HG03103 (cell line): ENCODE results near the gene SH3GL2.

Experiments
- ATAC-seq: cut with Tn5 transposase; IDR thresholded peaks from one replicate; pipeline ENCODE4 v1.9.1; 2021; ENCODE audit warnings: low read depth; ENCODE audit not compliant: unreplicated experiment

SH3GL2 gene

GRCh38 chr9:17799369-17799768, 220.5 kb downstream of the SH3GL2 start:
- ATAC-seq: no peak

- no peak for ATAC-seq
Observed at GRCh38 chr9:17800418-17800817, 221.6 kb downstream of the SH3GL2 start.

GRCh38 chr9:17802249-17802857, 223.5 kb downstream of the SH3GL2 start:
- no peak for ATAC-seq

DNA sequence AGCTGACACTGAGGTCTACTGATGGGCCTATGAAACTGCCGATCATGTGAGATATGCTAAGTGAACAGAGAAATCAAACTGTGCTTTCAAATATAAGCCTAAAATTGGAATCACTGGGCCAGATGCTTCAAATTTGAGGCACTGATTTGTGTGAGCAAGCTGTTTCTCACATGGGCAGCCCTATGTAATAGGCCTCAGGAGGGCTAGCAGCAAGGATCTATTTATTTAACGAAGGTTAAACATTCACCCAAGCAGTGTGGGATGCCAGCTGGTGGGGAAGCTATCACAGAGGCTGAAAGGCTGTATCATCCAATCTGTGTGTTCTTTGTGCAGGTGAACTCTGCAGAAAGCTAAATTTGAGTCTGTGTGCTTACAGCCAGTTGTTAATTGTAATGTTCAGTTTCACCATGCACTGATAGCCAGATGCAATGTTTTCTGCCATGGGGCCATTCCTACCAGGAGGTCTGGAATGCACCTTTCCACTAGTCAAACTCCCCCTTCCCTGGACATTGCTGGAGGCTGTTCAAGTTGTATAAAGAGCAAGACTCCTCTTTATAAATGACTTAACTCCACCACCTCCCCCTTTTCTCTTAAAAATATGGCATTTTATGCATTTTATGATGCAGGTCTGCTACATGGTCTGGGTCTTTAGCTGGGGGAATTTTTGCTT, 228.9 kb downstream of the SH3GL2 start:
- no peak for ATAC-seq

GRCh38 chr9:17810317-17810716, 231.5 kb downstream of the SH3GL2 start:
- no peak for ATAC-seq

DNA sequence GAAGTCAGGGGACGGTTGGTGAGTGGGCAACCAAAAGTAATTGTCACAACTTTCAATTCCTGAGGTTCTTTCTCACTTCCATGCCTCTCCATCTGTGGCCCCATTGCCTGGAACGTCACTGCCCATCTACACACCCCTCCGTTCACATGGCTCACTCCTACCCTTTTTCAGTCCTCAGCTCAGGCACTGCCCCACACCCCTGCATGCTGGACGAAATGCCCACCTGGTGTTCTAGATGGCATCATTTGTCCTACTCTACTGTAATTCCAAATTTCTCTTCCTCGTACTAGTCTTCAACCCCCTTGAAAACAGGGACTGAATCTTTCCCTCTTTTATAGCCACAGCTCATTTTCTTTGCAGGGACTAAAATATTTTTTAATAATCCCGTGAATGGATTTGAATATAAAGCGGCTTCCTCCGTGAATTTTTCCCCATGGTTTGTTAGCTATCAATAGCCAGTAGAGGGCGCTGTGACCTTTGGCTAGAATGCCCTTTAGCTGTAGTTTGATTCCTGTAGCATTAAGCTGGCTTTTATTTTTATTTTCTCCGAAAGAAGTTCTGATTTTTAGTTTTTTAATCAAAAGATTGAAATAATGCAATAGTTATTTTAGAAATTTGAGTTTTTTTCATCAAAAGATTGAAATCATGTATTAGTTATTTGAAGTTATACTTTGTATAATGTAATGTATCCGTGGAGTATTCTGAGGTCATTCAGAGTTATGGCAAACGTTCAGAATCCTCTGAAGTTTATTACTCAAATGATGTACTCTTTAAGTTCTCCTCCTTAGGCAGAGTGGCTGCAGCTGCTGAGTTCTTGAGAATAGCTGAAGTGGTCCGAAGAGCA, 232.1 kb downstream of the SH3GL2 start:
- ATAC-seq: peak; percentile 64

GRCh38 chr9:17813798-17814197, 234.9 kb downstream of the SH3GL2 start:
- ATAC-seq: no peak

DNA sequence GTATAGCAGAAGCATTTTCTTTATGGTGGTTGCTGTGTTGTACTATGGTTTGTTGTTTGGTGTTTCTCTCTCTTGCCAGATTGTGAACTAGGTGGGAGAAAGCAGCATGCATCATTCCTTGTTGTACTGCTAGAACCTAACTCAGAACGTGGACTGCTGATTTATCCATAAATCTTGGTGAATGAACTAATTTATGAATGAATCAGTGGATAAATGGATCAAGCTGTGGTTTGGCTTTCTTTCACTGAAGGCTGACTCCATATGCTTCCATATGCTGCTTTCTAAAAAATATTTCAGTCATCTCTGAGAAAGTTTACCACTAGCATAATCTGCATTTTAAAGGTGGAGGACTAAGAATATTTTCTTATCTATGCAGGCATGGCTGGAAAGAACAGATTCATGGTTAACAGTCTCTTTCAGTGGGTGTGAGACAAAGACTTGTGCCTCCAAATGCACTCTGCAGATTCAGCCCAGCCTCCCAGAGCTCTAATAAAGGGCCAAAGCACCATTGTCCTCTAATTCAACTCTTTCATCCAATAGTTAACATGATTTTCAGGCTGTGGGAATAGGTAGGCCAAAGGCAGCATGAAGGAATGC, 237.7 kb downstream of the SH3GL2 start:
- ATAC-seq: no peak

- no peak for ATAC-seq
Observed at GRCh38 chr9:17824191-17824590, 245.3 kb downstream of the SH3GL2 start.

DNA sequence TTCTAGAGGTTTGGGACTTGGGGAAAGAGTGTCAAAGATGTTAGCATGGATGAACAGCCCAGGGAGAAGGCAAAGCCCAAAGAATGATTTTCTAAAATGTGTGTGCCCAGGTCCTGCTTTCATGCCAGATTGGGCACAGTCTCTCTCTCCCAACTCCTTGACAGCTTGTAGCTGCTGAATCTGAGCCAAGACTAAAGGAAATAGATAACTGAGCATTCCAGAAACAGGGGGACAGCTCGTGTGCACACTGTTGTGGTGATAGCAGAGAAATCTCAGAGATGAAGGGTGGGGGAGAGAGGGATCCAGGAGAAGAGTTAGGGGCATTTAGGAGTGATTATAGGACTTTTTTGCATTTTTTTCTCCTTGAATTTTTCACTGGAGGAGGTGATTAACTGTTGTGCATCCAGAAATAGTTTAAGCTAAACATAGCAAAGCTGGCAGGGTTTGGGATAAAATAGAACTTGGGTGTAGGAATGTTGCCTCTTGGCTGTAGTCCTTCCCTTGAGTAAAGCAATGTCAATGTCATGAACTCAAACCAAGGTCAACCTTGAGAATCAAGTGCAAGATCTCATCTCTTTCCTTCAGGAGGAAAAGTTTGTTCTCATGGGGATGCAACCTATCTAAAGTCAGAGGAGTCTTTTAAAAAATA, 245.9 kb downstream of the SH3GL2 start:
- ATAC-seq: no peak

GRCh38 chr9:17825265-17825659, 246.4 kb downstream of the SH3GL2 start:
- ATAC-seq: no peak

- ATAC-seq: no peak
Observed at GRCh38 chr9:17829064-17829463, 250.2 kb downstream of the SH3GL2 start.

DNA sequence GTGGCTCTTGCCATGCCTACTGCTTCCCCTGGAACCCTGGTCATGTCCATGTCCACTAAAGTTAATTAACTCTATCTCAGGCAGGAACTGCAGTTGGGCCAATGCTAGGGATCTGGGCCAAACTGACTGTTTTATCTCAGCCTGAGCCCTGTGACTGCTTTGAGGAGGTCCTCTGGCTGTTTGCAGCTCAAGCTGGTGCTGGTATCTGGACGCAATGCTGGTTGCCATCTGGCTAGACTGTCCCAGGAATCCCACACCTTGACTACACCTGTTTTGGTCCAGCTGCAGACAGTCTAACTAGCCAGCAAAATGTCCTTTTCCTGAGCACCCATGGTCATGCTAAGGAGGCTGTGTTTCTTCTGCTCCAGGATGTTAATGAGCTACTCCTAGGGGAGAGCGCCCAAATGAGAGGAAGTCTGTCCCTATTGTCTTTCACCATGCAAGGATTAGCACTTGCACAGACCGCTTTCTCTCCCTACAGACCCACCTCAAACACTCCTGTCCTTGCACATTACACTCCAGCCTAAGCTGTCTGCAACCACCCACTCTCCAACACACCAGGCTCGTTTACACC, 251.0 kb downstream of the SH3GL2 start:
- ATAC-seq: no peak

- ATAC-seq: no peak
Observed at GRCh38 chr9:17832812-17833211, 253.9 kb downstream of the SH3GL2 start.

DNA sequence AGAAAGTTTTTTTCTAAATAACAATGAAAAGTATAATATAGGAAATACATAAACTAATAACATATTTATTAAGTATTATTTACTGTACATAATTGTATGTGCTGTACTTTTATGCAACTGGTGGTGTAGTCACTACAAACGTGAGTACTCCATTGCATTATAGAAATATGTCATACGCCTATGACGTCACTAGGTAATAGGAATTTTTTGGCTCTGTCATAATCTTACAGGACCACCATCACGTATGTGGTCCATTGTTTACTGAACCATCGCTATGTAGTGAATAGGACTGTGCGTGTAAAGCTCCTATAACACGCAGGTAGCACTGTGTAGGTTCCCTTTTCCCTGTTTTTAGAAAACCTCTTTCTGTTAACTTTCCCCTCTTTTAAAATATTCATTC, 255.0 kb downstream of the SH3GL2 start:
- no peak for ATAC-seq

- ATAC-seq: no peak
Observed at GRCh38 chr9:17837965-17838364, 259.1 kb downstream of the SH3GL2 start.

DNA sequence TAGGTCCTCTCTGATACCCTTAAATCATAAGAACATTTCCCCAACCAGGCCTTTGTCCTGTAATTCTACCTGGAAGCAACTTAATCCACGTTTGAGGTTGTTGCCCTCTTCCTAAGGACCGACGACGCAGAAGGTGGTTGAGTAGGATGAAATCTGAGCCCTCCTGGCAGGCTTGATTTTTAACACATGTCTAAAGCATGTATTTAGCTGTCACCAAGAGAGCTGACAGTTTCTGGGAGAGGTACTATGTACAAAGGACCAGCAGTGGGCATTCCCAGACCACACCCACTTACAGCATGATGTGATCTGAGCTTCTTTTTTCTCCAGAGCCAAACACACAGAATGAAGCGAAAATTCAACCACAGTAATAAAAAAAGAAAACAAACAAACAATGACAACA, 260.9 kb downstream of the SH3GL2 start:
- ATAC-seq: no peak

DNA sequence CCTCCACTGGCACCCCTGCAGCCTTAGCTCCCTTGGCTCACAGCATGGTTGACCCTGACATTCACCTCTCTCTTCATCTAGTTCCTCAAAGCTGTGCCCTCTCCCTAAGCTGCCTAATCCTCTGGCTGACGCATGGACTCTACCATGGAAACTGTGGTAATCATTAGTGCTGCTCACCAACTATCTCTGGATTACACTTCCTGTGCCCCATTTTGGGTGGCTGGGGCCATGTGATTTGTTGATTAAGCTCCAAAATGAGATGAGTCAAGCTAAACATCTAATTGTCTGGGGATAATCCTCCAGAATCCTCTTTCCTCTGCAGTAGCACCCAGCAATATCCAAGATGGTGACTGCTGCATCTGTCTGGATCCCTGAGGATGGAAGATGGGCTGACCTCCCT, 264.4 kb downstream of the SH3GL2 start:
- ATAC-seq: no peak
